ENCODE results near the gene PHF21B.

The PHF21B gene

GRCh38 chr22:44961682-44962081, 48.1 kb downstream of the PHF21B start (continued):
- TF ChIP-seq ZNF433 (tag by site-specific recombination; IDR thresholded peaks at IDR 0.05; ENCODE audit: low read depth) (peak; percentile 64; the same call in 1 of the 2 replicates), ZNF266 (tag by site-specific recombination; IDR thresholded peaks at IDR 0.05; ENCODE audit: low read depth) (peak; percentile 57; the same call in 1 of the 2 replicates), ZNF394 (tag by site-specific recombination; IDR thresholded peaks at IDR 0.05; ENCODE audit: borderline replicate concordance) (peak; percentile 93), ZNF623 (tag by site-specific recombination; IDR thresholded peaks at IDR 0.05) (peak; percentile 75), ZNF629 (tag by site-specific recombination; IDR thresholded peaks at IDR 0.05) (0 out of 2 replicates have a peak, but pooled peaks have one; percentile 28), ZNF518A (tag by site-specific recombination; conservative IDR thresholded peaks at IDR 0.05; ENCODE audit: low read depth) (peak; percentile 92), ZXDB (tag by site-specific recombination; IDR thresholded peaks at IDR 0.05) (peak; percentile 51; the same call in 1 of the 2 replicates), KLF7 (tag by site-specific recombination; IDR thresholded peaks at IDR 0.05; ENCODE audit: borderline replicate concordance) (0 out of 2 replicates have a peak, but pooled peaks have one; percentile 26), ZNF138 (tag by site-specific recombination; IDR thresholded peaks at IDR 0.05; ENCODE audit: borderline replicate concordance) (0 out of 2 replicates have a peak, but pooled peaks have one; percentile 22), ZBTB8A (tag by site-specific recombination; IDR thresholded peaks at IDR 0.05) (peak; percentile 71), ZNF555 (tag by site-specific recombination; conservative IDR thresholded peaks at IDR 0.05) (peak; percentile 81), ZBTB1 (tag by site-specific recombination; IDR thresholded peaks at IDR 0.05) (peak; percentile 62; the same call in 1 of the 2 replicates), GLI2 (tag by site-specific recombination; IDR thresholded peaks at IDR 0.05; ENCODE audit: borderline replicate concordance, low read depth) (peak; percentile 49; the same call in 1 of the 2 replicates), ZNF654 (tag by site-specific recombination; IDR thresholded peaks at IDR 0.05; ENCODE audit: low read depth) (peak; percentile 41), MZF1 (tag by site-specific recombination; IDR thresholded peaks at IDR 0.05; ENCODE audit: borderline replicate concordance) (peak; percentile 24; the same call in 1 of the 2 replicates)
- TF ChIP-seq, protein P1, sequence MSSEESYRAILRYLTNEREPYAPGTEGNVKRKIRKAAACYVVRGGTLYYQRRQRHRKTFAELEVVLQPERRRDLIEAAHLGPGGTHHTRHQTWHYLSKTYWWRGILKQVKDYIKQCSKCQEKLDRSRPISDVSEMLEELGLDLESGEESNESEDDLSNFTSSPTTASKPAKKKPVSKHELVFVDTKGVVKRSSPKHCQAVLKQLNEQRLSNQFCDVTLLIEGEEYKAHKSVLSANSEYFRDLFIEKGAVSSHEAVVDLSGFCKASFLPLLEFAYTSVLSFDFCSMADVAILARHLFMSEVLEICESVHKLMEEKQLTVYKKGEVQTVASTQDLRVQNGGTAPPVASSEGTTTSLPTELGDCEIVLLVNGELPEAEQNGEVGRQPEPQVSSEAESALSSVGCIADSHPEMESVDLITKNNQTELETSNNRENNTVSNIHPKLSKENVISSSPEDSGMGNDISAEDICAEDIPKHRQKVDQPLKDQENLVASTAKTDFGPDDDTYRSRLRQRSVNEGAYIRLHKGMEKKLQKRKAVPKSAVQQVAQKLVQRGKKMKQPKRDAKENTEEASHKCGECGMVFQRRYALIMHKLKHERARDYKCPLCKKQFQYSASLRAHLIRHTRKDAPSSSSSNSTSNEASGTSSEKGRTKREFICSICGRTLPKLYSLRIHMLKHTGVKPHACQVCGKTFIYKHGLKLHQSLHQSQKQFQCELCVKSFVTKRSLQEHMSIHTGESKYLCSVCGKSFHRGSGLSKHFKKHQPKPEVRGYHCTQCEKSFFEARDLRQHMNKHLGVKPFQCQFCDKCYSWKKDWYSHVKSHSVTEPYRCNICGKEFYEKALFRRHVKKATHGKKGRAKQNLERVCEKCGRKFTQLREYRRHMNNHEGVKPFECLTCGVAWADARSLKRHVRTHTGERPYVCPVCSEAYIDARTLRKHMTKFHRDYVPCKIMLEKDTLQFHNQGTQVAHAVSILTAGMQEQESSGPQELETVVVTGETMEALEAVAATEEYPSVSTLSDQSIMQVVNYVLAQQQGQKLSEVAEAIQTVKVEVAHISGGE (tag by site-specific recombination; conservative IDR thresholded peaks at IDR 0.05; ENCODE audit: low read depth) = peak; percentile 69

GRCh38 chr22:44956840-44957767, 52.7 kb downstream of the PHF21B start:
- H3K4me1 ChIP-seq (ENCODE audit: control insufficient read depth, insufficient read depth, low read length) = no peaks in the 10 kb centered on the region
- POLR2A ChIA-PET = no interaction called here
- no peaks in the 10 kb centered on the region for H3K9me3 ChIP-seq (ENCODE audit: control insufficient read depth, insufficient read depth, low read depth, low read length)
- no peak overlapping the region for H3K4me3 ChIP-seq (ENCODE audit: low read depth, low read length)
- H3K27ac ChIP-seq (ENCODE audit: extremely low read depth, low read depth, low read length) = no peak overlapping the region
- CTCF ChIA-PET = interaction anchor here (0.7 kb wide), 2 partner anchors 57 to 136 kb away, joined by 3 read pairs; no protein-coding TSS in a partner anchor
- TF ChIP-seq EGR2 (tag by site-specific recombination; IDR thresholded peaks at IDR 0.05; ENCODE audit: low read depth) (peak; percentile 41), ZFHX2 (tag by site-specific recombination; conservative IDR thresholded peaks at IDR 0.05) (peak; percentile 58), ZIC2 (tag by site-specific recombination; IDR thresholded peaks at IDR 0.05) (peak; percentile 69), GLIS1 (tag by site-specific recombination; IDR thresholded peaks at IDR 0.05) (no peak)
- H3K36me3 ChIP-seq (ENCODE audit: control insufficient read depth in 2 of 2, insufficient read depth in 1 of 2, low read length in 2 of 2) = no peaks in the 10 kb centered on the region

Measured in HEK293 (cell line).